CD4-positive, alpha-beta memory T cell (primary cell): Measurements from ENCODE around the gene GAMT. TPM values are rescaled to one million over a fixed set of nuclear protein-coding genes. Genes with fewer than 3 reads are reported as not detected.

Experiments used
- CTCF ChIA-PET: fragments of 350-600 bp; sonication (Branson Sonifier 250); formaldehyde crosslinking; loops from one replicate; lab custom pipeline; 2021; ENCODE audit warnings: inconsistent platforms; ENCODE audit not compliant: partially characterized antibody; lab: Charles Lee
- POLR2A ChIA-PET: fragments of 350-600 bp; sonication (Branson Sonifier 250); formaldehyde crosslinking; loops from one replicate; lab custom pipeline; 2021; ENCODE audit not compliant: partially characterized antibody; lab: Charles Lee
- DNase-seq, 5 donors: peaks; one replicate each; pipeline versions ENCODE4 v3.0.0 to v3.0.0-alpha.2; 2020 to 2022; ENCODE audit warnings: mixed read lengths in 1 of 5
- H3K27ac ChIP-seq: one replicate; pipeline ENCODE4 v1.7.0; 2013; ENCODE audit warnings: low read depth, low read length
- H3K27me3 ChIP-seq: 2 replicates; pipeline ENCODE4 v1.7.0; 2013; ENCODE audit warnings: mild to moderate bottlenecking, low read length, moderate library complexity; ENCODE audit not compliant: insufficient read depth
- H3K36me3 ChIP-seq: 2 replicates; pipeline ENCODE4 v1.7.0; 2013; ENCODE audit warnings: mild to moderate bottlenecking, low read length, moderate library complexity; ENCODE audit not compliant: insufficient read depth
- H3K4me1 ChIP-seq: 2 replicates; pipeline ENCODE4 v1.7.0; 2013; ENCODE audit warnings: mild to moderate bottlenecking, low read length, moderate library complexity; ENCODE audit not compliant: insufficient read depth
- H3K4me3 ChIP-seq, 2 donors: one replicate each; pipeline ENCODE4 v1.7.0; 2013; ENCODE audit warnings: low read length in 2 of 2, mild to moderate bottlenecking in 1 of 2
- H3K9me3 ChIP-seq, 2 donors: one replicate each; pipeline ENCODE4 v1.7.0; 2013; ENCODE audit warnings: low read length in 2 of 2, control low read depth in 1 of 2; ENCODE audit not compliant: control insufficient read depth in 1 of 2
- H3K27ac Mint-ChIP-seq, 7 donors: one replicate each; pipeline ENCODE4 v1.8.0; 2020 to 2021; ENCODE audit warnings: mixed read lengths in 7 of 7, mild to moderate bottlenecking in 6 of 7, inconsistent platforms in 3 of 7, moderate library complexity in 3 of 7
- H3K27me3 Mint-ChIP-seq, 2 donors: one replicate each; pipeline ENCODE4 v1.8.0; 2020 to 2021; ENCODE audit warnings: mixed read lengths in 2 of 2
- H3K36me3 Mint-ChIP-seq, 2 donors: one replicate each; pipeline ENCODE4 v1.8.0; 2020 to 2021; ENCODE audit warnings: mixed read lengths in 2 of 2, inconsistent platforms in 1 of 2, mild to moderate bottlenecking in 1 of 2
- H3K4me1 Mint-ChIP-seq, 4 donors: one replicate each; pipeline ENCODE4 v1.8.0; 2020 to 2021; ENCODE audit warnings: mixed read lengths in 4 of 4, mild to moderate bottlenecking in 1 of 4
- H3K4me3 Mint-ChIP-seq, 8 donors: one replicate each; pipeline ENCODE4 v1.8.0; 2020 to 2021; ENCODE audit warnings: mixed read lengths in 8 of 8, mild to moderate bottlenecking in 7 of 8, moderate library complexity in 6 of 8, inconsistent platforms in 3 of 8
- H3K9me3 Mint-ChIP-seq, 8 donors: one replicate each; pipeline ENCODE4 v1.8.0; 2020 to 2021; ENCODE audit warnings: mixed read lengths in 8 of 8, mild to moderate bottlenecking in 5 of 8, inconsistent platforms in 3 of 8, moderate library complexity in 1 of 8
- intact Hi-C: fragments of 100-400 bp; cut with micrococcal nuclease; formaldehyde crosslinking; loops from one replicate; pipeline ENCODE4 v1.15.1; 2023
- polyA plus RNA-seq, 2 donors: library from polyadenylated mRNA; unstranded; fragments of 300-500 nt; fragmentation: Illumina TruSeq; gene quantifications; one replicate each; pipeline ENCODE4 v1.2.3, GENCODE V29; 2021
- total RNA-seq, 2 experiments: library from RNA; stranded (reverse); gene quantifications; one replicate each; pipeline ENCODE4 v1.2.3, GENCODE V29; 2021

Gene GAMT
- total and polyA plus RNA-seq, 4 experiments from 2014 or later, result 15.9 to 20.3 (median 17.8) TPM

- H3K27me3 ChIP-seq, result no peaks in the 10 kb centered on the region
- H3K36me3 ChIP-seq, result peaks cover 5% of the 10 kb centered on the region
- intact Hi-C loops, result no loop called here
- peaks cover 6 to 29% (median 17%) of the 10 kb centered on the region in 4 donors for H3K4me1 Mint-ChIP-seq
- POLR2A ChIA-PET, result no interaction called here
- H3K9me3 ChIP-seq, result no peaks in the 10 kb centered on the region
- CTCF ChIA-PET, result interaction anchor here (0.7 kb wide), 1 partner anchor 14 kb away, joined by 4 read pairs; no protein-coding TSS in a partner anchor
- peak overlapping the region in 7 of 8 donors; percentile 10 to 71 (median 59) for H3K4me3 Mint-ChIP-seq
- H3K9me3 Mint-ChIP-seq, result no peaks in the 10 kb centered on the region
- H3K27ac Mint-ChIP-seq, result peak overlapping the region in 3 of 7 donors; percentile 27 to 76 (median 51)
- no peak overlapping the region for H3K4me3 ChIP-seq
- H3K27ac ChIP-seq, result no peak overlapping the region
- DNase-seq, result peak in 1 of 5 donors; percentile 15
- peaks cover 13% of the 10 kb centered on the region for H3K4me1 ChIP-seq
- peaks cover 16 to 35% of the 10 kb centered on the region in 2 donors for H3K36me3 Mint-ChIP-seq
- no peaks in the 10 kb centered on the region for H3K27me3 Mint-ChIP-seq
These were observed 37.2 kb downstream of the GAMT start for GRCh38 chr19:1364070-1364704.

- peaks cover 13% of the 10 kb centered on the region for H3K4me1 ChIP-seq
- POLR2A ChIA-PET, result no interaction called here
- no peak overlapping the region for H3K4me3 ChIP-seq
- Mint-ChIP-seq H3K4me3 (peak overlapping the region; percentile 26 to 80 (median 58)), H3K4me1 (peaks cover 6 to 31% (median 17%) of the 10 kb centered on the region in 4 donors), H3K27me3 (no peaks in the 10 kb centered on the region), H3K9me3 (no peaks in the 10 kb centered on the region), H3K36me3 (peaks cover 18 to 38% of the 10 kb centered on the region in 2 donors), H3K27ac (peak overlapping the region in 6 of 7 donors; percentile 27 to 76 (median 54))
- intact Hi-C loops, result no loop called here
- no peak overlapping the region for H3K27ac ChIP-seq
- DNase-seq, result peak in 4 of 5 donors; percentile 17 to 44 (median 21)
- no peaks in the 10 kb centered on the region for H3K9me3 ChIP-seq
- H3K27me3 ChIP-seq, result no peaks in the 10 kb centered on the region
- H3K36me3 ChIP-seq, result peaks cover 7% of the 10 kb centered on the region
- CTCF ChIA-PET, result no interaction called here
These were observed 37.7 kb downstream of the GAMT start for GRCh38 chr19:1363599-1363998.

GRCh38 chr19:1362387-1363257 is 38.7 kb downstream of the GAMT start:
- DNase-seq, result no peak
- peaks cover 13% of the 10 kb centered on the region for H3K4me1 ChIP-seq
- CTCF ChIA-PET, result no interaction called here
- Mint-ChIP-seq H3K36me3 (peaks cover 22 to 45% of the 10 kb centered on the region in 2 donors), H3K4me1 (peaks cover 6 to 33% (median 17%) of the 10 kb centered on the region in 4 donors), H3K4me3 (peak overlapping the region in 4 of 8 donors; percentile 58 to 71 (median 60)), H3K27ac (peak overlapping the region in 1 of 7 donors; percentile 76), H3K27me3 (no peaks in the 10 kb centered on the region), H3K9me3 (no peaks in the 10 kb centered on the region)
- intact Hi-C loops, result no loop called here
- no peak overlapping the region for H3K27ac ChIP-seq
- H3K4me3 ChIP-seq, result no peak overlapping the region
- H3K9me3 ChIP-seq, result no peaks in the 10 kb centered on the region
- POLR2A ChIA-PET, result no interaction called here
- H3K27me3 ChIP-seq, result no peaks in the 10 kb centered on the region
- H3K36me3 ChIP-seq, result peaks cover 10% of the 10 kb centered on the region

GRCh38 chr19:1361601-1362386 is 39.5 kb downstream of the GAMT start:
- Histone ChIP-seq H3K4me3 (no peak overlapping the region), H3K36me3 (peaks cover 10% of the 10 kb centered on the region), H3K27me3 (no peaks in the 10 kb centered on the region), H3K27ac (no peak overlapping the region), H3K4me1 (peaks cover 13% of the 10 kb centered on the region), H3K9me3 (no peaks in the 10 kb centered on the region)
- no peaks in the 10 kb centered on the region for H3K27me3 Mint-ChIP-seq
- ChIA-PET CTCF (no interaction called here), POLR2A (no interaction called here)
- intact Hi-C loops, result no loop called here
- no peak overlapping the region for H3K4me3 Mint-ChIP-seq
- no peak overlapping the region for H3K27ac Mint-ChIP-seq
- DNase-seq, result no peak
- peaks cover 6 to 34% (median 17%) of the 10 kb centered on the region in 4 donors for H3K4me1 Mint-ChIP-seq
- peaks cover 22 to 46% of the 10 kb centered on the region in 2 donors for H3K36me3 Mint-ChIP-seq
- no peaks in the 10 kb centered on the region for H3K9me3 Mint-ChIP-seq

GRCh38 chr19:1360818-1361461 is 40.4 kb downstream of the GAMT start:
- Histone ChIP-seq H3K9me3 (no peaks in the 10 kb centered on the region), H3K27ac (no peak overlapping the region), H3K27me3 (no peaks in the 10 kb centered on the region), H3K4me3 (no peak overlapping the region), H3K4me1 (peaks cover 15% of the 10 kb centered on the region), H3K36me3 (peaks cover 10% of the 10 kb centered on the region)
- no peak for DNase-seq
- Mint-ChIP-seq H3K4me1 (peaks cover 9 to 38% (median 21%) of the 10 kb centered on the region in 4 donors), H3K4me3 (no peak overlapping the region), H3K9me3 (no peaks in the 10 kb centered on the region), H3K27ac (no peak overlapping the region), H3K36me3 (peaks cover 22 to 48% of the 10 kb centered on the region in 2 donors), H3K27me3 (no peaks in the 10 kb centered on the region)
- POLR2A ChIA-PET, result interaction anchor here (1.4 kb wide), 1 partner anchor 92 kb away, joined by 4 read pairs; the partner anchor contains the start of gene CIRBP
- CTCF ChIA-PET, result no interaction called here
- intact Hi-C loops, result no loop called here

- H3K36me3 Mint-ChIP-seq, result peaks cover 21 to 50% of the 10 kb centered on the region in 2 donors
- H3K4me1 Mint-ChIP-seq, result peaks cover 14 to 44% (median 26%) of the 10 kb centered on the region in 4 donors
- Histone ChIP-seq H3K27me3 (no peaks in the 10 kb centered on the region), H3K27ac (no peak overlapping the region), H3K4me1 (peaks cover 21% of the 10 kb centered on the region), H3K9me3 (no peaks in the 10 kb centered on the region), H3K36me3 (peaks cover 10% of the 10 kb centered on the region), H3K4me3 (no peak overlapping the region)
- H3K9me3 Mint-ChIP-seq, result peaks cover 0 to 2% (median 0%) of the 10 kb centered on the region in 8 donors
- ChIA-PET POLR2A (interaction anchor here (1.4 kb wide), 1 partner anchor 91 kb away, joined by 4 read pairs; the partner anchor contains the start of gene CIRBP), CTCF (interaction anchor here (1.9 kb wide), 1 partner anchor 12 kb away, joined by 4 read pairs; no protein-coding TSS in a partner anchor)
- H3K4me3 Mint-ChIP-seq, result no peak overlapping the region
- no peaks in the 10 kb centered on the region for H3K27me3 Mint-ChIP-seq
- DNase-seq, result no peak
- no peak overlapping the region for H3K27ac Mint-ChIP-seq
- intact Hi-C loops, result no loop called here
These were observed 41.1 kb downstream of the GAMT start for GRCh38 chr19:1360126-1360817.
